OCI-LY7 (cell line): Measurements from ENCODE around the gene MXD4.

Experiments
- CTCF ChIP-seq: fragments of 200-600 bp; sonication (generic); conservative IDR thresholded peaks from 2 replicates; pipeline ENCODE4 v1.5.1; 2014; ENCODE audit warnings: mild to moderate bottlenecking, antibody characterized with exemption, low read length, moderate library complexity, mixed read lengths
- EZH2phosphoT487 ChIP-seq: fragments of 200-600 bp; sonication (generic); IDR thresholded peaks from 2 replicates; pipeline ENCODE4 v1.6.1; 2018; ENCODE audit warnings: low read depth, borderline replicate concordance, mild to moderate bottlenecking, mixed run types, antibody characterized with exemption, low read length, moderate library complexity, mixed read lengths

GRCh38 chr4:2255501-2256155 lies 6.3 kb downstream of the MXD4 start:
- TF ChIP-seq CTCF (no peak), EZH2phosphoT487 (no peak)
